H1 (cell line): Measurements from ENCODE around the gene DBR1. TPM values are rescaled to one million over a fixed set of nuclear protein-coding genes. Genes with fewer than 3 reads are reported as not detected.

Experiments used
- SP1 ChIP-seq: IDR thresholded peaks from 2 replicates; pipeline ENCODE4 v1.6.1; 2011; ENCODE audit warnings: low read depth, low read length
- TEAD4 ChIP-seq: IDR thresholded peaks from 2 replicates; pipeline ENCODE4 v1.6.1; 2012; ENCODE audit warnings: low read depth, low read length, inconsistent platforms, mixed read lengths
- polyA plus RNA-seq, 7 experiments: library from polyadenylated mRNA; depleted of rRNA in 3 of 7; stranded (reverse) in 5 of 7; unstranded in 2 of 7; fragments of >200 nt in 5 of 7; fragments of 200-250 nt in 2 of 7; gene quantifications; 1 replicate in 5 of 7; 2 replicates in 1 of 7; 4 replicates in 1 of 7; pipeline versions ENCODE4 v1.2.1 to v1.2.3, GENCODE V29; 2011 to 2013; ENCODE audit warnings: missing spikeins in 2 of 7, mixed read lengths in 2 of 7
- total RNA-seq: library from RNA; stranded (reverse); fragmentation: NEBNext Ultra II Directional; extraction: Animal tissue kit (Norgen Biotek cat#: 25700); gene quantifications from 2 replicates; pipeline ENCODE4 v1.2.1, GENCODE V29; 2021

Gene DBR1
- total and polyA plus RNA-seq, 2 of the 8 experiments (the other 6 are each of a cell fraction or from before 2014, with no cell fraction given): 10.1 to 18.3 TPM

DNA sequence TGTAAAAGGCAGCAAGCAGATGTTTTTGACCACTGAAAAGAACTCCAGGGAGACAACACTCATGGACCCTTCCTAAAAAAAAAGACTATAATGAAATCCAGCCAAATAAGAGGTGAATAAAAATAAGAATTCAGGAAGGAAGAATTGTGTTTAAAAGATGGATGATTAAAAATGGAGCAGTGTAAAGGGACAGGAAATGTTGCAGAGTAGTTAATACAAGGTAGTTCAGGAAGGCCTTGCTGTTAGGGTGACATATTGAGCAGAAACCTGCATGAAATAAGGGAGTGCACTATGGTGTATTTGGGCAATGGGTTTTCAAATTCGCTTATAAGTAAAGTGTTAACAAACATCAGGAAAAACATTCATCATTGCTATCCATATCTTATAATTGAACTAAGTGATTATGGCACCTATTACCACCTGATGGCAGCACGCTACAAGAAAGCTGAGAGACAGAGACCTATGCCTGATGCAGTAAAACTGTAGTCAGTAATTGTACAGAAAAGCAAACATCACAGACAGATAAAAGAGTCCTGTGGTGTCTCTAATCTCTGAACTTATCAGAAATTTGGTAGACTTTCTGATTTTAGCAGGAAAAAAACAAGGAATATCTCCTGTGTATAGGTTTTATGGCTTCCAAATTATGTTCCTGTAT is 5.8 kb upstream of the DBR1 start (continued):
- no peak for TF ChIP-seq TEAD4
- no peak for TF ChIP-seq SP1
